ENCODE data around the gene SMPD4. TPM values are rescaled to one million over a fixed set of nuclear protein-coding genes. Genes with fewer than 3 reads are reported as not detected.
A peak's percentile ranks its signal among the peaks of the same experiment; 100 is the strongest.
"Not testable (repeated sequence)": the region's sequence is repeated elsewhere in the genome, so short reads cannot be mapped to it uniquely, and the experiment has no call there.

SMPD4 gene
- total and polyA plus RNA-seq, 2 of the 13 experiments (the other 11 are each of a cell fraction or from before 2014, with no cell fraction given), result 63.2 to 70.5 TPM

DNA sequence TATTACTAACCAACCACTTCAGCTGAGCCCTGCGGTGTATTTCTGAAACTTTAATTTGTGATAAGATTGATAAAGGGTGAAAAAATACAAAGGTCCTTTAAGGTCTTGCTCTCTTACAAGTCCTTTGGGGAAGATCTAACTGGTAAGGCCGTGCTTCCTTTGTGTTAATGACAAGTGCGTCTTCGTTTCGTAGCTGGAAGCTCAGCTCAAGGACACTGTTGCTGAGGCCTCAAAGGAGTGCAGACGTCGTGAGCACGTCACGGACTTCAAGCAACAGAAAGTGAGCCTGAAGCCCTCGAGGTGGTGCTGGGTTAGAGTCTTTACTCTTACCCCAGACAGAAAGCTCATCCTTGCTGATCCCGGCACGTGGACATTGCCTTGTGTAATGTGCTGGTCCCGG is 25.6 kb upstream of the SMPD4 start:
- H3K9me3 ChIP-seq (ENCODE audit: low read length); DNase-seq (ENCODE audit: low spot score); CTCF ChIA-PET (ENCODE audit: low intra/inter-chr PET ratio, low total read pairs); H3K27me3 ChIP-seq (ENCODE audit: control insufficient read depth in 1 of 2, insufficient read depth in 2 of 2, low read length in 2 of 2); intact Hi-C loops (cut with micrococcal nuclease; ENCODE audit: unreplicated experiment); H2AFZ ChIP-seq (ENCODE audit: low read length); ATAC-seq; FAIRE-seq; BruUV-seq (replicated peaks); H3K27ac ChIP-seq (ENCODE audit: extremely low read length, insufficient read depth, low read length); H4K20me1 ChIP-seq (ENCODE audit: insufficient read depth, low read length); in situ Hi-C loops (cut with HindIII; ENCODE audit: extremely low pct_ligation_motif_present, low pct_unique_long_range_greater_than_20kb); H3K4me1 ChIP-seq (ENCODE audit: insufficient read depth, low read length); H3K4me2 ChIP-seq (ENCODE audit: low read depth, low read length); H3K4me3 ChIP-seq (replicated peaks in 1 of 3; ENCODE audit: insufficient read depth in 1 of 3, low read depth in 2 of 3, low read length in 3 of 3); H3K9ac ChIP-seq (ENCODE audit: insufficient read depth, low read depth, low read length); H3K79me2 ChIP-seq (ENCODE audit: insufficient read depth, low read length); H3K36me3 ChIP-seq (replicated peaks in 1 of 2; ENCODE audit: control insufficient read depth in 1 of 2, insufficient read depth in 2 of 2, low read length in 2 of 2): not testable (repeated sequence)
- 47% methylated on average over 13 of the region's 13 CpGs for WGBS (ENCODE audit: low lambda C conversion rate)
- POLR2A ChIA-PET, result interaction anchor here (0.7 kb wide), 1 partner anchor 19 kb away, joined by 3 read pairs; no protein-coding TSS in a partner anchor

DNA sequence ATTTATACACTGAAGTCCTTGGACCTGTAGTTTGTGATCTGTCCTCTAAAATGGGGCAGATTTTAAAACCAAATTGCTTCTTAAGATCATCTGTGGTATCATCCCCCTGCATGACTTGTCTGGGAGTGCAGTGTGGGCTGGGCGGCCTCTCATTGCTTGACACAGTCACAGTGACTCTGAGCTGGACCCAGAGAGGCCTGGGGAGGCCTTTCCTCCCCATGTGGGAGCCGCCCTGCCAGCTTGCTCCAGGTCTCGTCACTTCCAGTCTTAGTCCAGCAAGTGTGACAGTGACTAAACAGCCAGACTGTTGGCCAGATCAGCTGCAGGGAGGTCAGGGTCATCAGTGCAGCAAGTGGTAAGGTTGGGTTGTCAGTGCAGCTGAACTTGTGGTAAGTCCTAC is 21.7 kb upstream of the SMPD4 start:
- H3K27me3 ChIP-seq (ENCODE audit: control insufficient read depth in 1 of 2, insufficient read depth in 2 of 2, low read length in 2 of 2); H3K36me3 ChIP-seq (replicated peaks in 1 of 2; ENCODE audit: control insufficient read depth in 1 of 2, insufficient read depth in 2 of 2, low read length in 2 of 2); H3K4me3 ChIP-seq (replicated peaks in 1 of 3; ENCODE audit: insufficient read depth in 1 of 3, low read depth in 2 of 3, low read length in 3 of 3); H3K79me2 ChIP-seq (ENCODE audit: insufficient read depth, low read length); H3K9me3 ChIP-seq (ENCODE audit: low read length); H2AFZ ChIP-seq (ENCODE audit: low read length); intact Hi-C loops (cut with micrococcal nuclease; ENCODE audit: unreplicated experiment); H3K9ac ChIP-seq (ENCODE audit: insufficient read depth, low read depth, low read length); DNase-seq (ENCODE audit: low spot score); FAIRE-seq; POLR2A ChIA-PET; H3K4me2 ChIP-seq (ENCODE audit: low read depth, low read length); CTCF ChIA-PET (ENCODE audit: low intra/inter-chr PET ratio, low total read pairs); H3K27ac ChIP-seq (ENCODE audit: extremely low read length, insufficient read depth, low read length); BruUV-seq (replicated peaks); H4K20me1 ChIP-seq (ENCODE audit: insufficient read depth, low read length); H3K4me1 ChIP-seq (ENCODE audit: insufficient read depth, low read length); in situ Hi-C loops (cut with HindIII; ENCODE audit: extremely low pct_ligation_motif_present, low pct_unique_long_range_greater_than_20kb): not testable (repeated sequence)
- ATAC-seq, result peak; percentile 64
- WGBS (ENCODE audit: low lambda C conversion rate), result 31% methylated on average over 1 of the region's 3 CpGs

- WGBS (ENCODE audit: low lambda C conversion rate), result 0% methylated on average over 3 of the region's 7 CpGs
- peak; percentile 93 for ATAC-seq
- POLR2A ChIA-PET; H3K79me2 ChIP-seq (ENCODE audit: insufficient read depth, low read length); H3K4me3 ChIP-seq (replicated peaks in 1 of 3; ENCODE audit: insufficient read depth in 1 of 3, low read depth in 2 of 3, low read length in 3 of 3); FAIRE-seq; CTCF ChIA-PET (ENCODE audit: low intra/inter-chr PET ratio, low total read pairs); H2AFZ ChIP-seq (ENCODE audit: low read length); intact Hi-C loops (cut with micrococcal nuclease; ENCODE audit: unreplicated experiment); H3K27ac ChIP-seq (ENCODE audit: extremely low read length, insufficient read depth, low read length); H3K36me3 ChIP-seq (replicated peaks in 1 of 2; ENCODE audit: control insufficient read depth in 1 of 2, insufficient read depth in 2 of 2, low read length in 2 of 2); H3K4me1 ChIP-seq (ENCODE audit: insufficient read depth, low read length); H3K9ac ChIP-seq (ENCODE audit: insufficient read depth, low read depth, low read length); H3K27me3 ChIP-seq (ENCODE audit: control insufficient read depth in 1 of 2, insufficient read depth in 2 of 2, low read length in 2 of 2); H4K20me1 ChIP-seq (ENCODE audit: insufficient read depth, low read length); H3K9me3 ChIP-seq (ENCODE audit: low read length); in situ Hi-C loops (cut with HindIII; ENCODE audit: extremely low pct_ligation_motif_present, low pct_unique_long_range_greater_than_20kb); BruUV-seq (replicated peaks): not testable (repeated sequence)
- DNase-seq (ENCODE audit: low spot score), result peak; percentile 43
- H3K4me2 ChIP-seq (ENCODE audit: low read depth, low read length), result 0 out of 2 replicates have a peak overlapping the region, but pooled peaks have one; percentile 0
- TF ChIP-seq STAG1 (CRISPR knock-in tag; IDR thresholded peaks at IDR 0.05), result peak; percentile 17; the same call in 1 of the 2 replicates
- 0 out of 2 replicates have a peak, but pooled peaks have one; percentile 30 for TF ChIP-seq CBX5 (CRISPR knock-in tag; IDR thresholded peaks at IDR 0.05; ENCODE audit: borderline replicate concordance)
- TF ChIP-seq CTCF (CRISPR knock-in tag; IDR thresholded peaks at IDR 0.05), result peak; percentile 32; the same call in 1 of the 2 replicates
- TF ChIP-seq, protein P1, sequence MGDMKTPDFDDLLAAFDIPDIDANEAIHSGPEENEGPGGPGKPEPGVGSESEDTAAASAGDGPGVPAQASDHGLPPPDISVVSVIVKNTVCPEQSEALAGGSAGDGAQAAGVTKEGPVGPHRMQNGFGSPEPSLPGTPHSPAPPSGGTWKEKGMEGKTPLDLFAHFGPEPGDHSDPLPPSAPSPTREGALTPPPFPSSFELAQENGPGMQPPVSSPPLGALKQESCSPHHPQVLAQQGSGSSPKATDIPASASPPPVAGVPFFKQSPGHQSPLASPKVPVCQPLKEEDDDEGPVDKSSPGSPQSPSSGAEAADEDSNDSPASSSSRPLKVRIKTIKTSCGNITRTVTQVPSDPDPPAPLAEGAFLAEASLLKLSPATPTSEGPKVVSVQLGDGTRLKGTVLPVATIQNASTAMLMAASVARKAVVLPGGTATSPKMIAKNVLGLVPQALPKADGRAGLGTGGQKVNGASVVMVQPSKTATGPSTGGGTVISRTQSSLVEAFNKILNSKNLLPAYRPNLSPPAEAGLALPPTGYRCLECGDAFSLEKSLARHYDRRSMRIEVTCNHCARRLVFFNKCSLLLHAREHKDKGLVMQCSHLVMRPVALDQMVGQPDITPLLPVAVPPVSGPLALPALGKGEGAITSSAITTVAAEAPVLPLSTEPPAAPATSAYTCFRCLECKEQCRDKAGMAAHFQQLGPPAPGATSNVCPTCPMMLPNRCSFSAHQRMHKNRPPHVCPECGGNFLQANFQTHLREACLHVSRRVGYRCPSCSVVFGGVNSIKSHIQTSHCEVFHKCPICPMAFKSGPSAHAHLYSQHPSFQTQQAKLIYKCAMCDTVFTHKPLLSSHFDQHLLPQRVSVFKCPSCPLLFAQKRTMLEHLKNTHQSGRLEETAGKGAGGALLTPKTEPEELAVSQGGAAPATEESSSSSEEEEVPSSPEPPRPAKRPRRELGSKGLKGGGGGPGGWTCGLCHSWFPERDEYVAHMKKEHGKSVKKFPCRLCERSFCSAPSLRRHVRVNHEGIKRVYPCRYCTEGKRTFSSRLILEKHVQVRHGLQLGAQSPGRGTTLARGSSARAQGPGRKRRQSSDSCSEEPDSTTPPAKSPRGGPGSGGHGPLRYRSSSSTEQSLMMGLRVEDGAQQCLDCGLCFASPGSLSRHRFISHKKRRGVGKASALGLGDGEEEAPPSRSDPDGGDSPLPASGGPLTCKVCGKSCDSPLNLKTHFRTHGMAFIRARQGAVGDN (CRISPR knock-in tag; IDR thresholded peaks at IDR 0.05), result 0 out of 2 replicates have a peak, but pooled peaks have one; percentile 9
- TF ChIP-seq HOXA3 (CRISPR knock-in tag; IDR thresholded peaks at IDR 0.05), result peak; percentile 17; the same call in 1 of the 2 replicates
Observed at GRCh38 chr2:130202518-130202917, 21.1 kb upstream of the SMPD4 start.

Measured in HepG2 (cell line).